GM12878 (cell line): Measurements from ENCODE around the gene CFAP70. TPM values are rescaled to one million over a fixed set of nuclear protein-coding genes. Genes with fewer than 3 reads are reported as not detected.

Experiments
- ATAC-seq: fragments of 200-7000 bp; cut with Tn5 transposase; 3 replicates; pipeline ENCODE4 v1.9.1; 2020; ENCODE audit warnings: mild to moderate bottlenecking, moderate library complexity
- BruUV-seq: library from RNA; stranded (reverse); fragments of 400-500 nt; replicated peaks from 2 replicates; lab custom pipeline; 2021; lab: Mats Ljungman, UMichigan
- CTCF ChIA-PET: fragments of 300-600 bp; sonication (Branson Sonifier 250); formaldehyde crosslinking; extraction: SDS; loops from one replicate; lab custom pipeline; 2021; ENCODE audit warnings: inconsistent platforms; lab: Yijun Ruan, JAX
- POLR2A ChIA-PET: fragments of 350-600 bp; formaldehyde crosslinking; extraction: SDS; loops from one replicate; lab custom pipeline; 2021; ENCODE audit warnings: inconsistent platforms; lab: Charles Lee
- RAD21 ChIA-PET: fragments of 300-600 bp; sonication (Branson Sonifier 250); formaldehyde crosslinking; loops from one replicate; lab custom pipeline; 2023; ENCODE audit warnings: antibody characterized with exemption; ENCODE audit not compliant: unreplicated experiment; lab: Charles Lee
- SMC1A ChIA-PET: fragments of 300-600 bp; sonication (Branson Sonifier 250); formaldehyde crosslinking; loops from one replicate; lab custom pipeline; 2023; ENCODE audit not compliant: unreplicated experiment, uncharacterized antibody; lab: Charles Lee
- DNase-seq: peaks from one replicate; pipeline ENCODE4 v3.0.0-alpha.2; 2011; ENCODE audit warnings: low read depth, low spot score
- FAIRE-seq: peaks from 3 replicates; lab custom pipeline; 2011; peaks lifted over from hg19 to GRCh38; lab: Jason Lieb, UNC
- H2AFZ ChIP-seq: 2 replicates; pipeline ENCODE4 v1.6.0; 2011; ENCODE audit warnings: low read depth, low read length, control low read depth; ENCODE audit not compliant: control insufficient read depth
- H3K27ac ChIP-seq: 2 replicates; pipeline ENCODE4 v1.5.1; 2011; ENCODE audit warnings: control low read depth; ENCODE audit not compliant: control insufficient read depth, insufficient read depth
- H3K27me3 ChIP-seq, 2 experiments: replicated peaks in 1 of 2; 2 replicates each; pipeline versions ENCODE4 v1.6.0 to v1.6.1; 2011; ENCODE audit warnings: low read length in 1 of 2; ENCODE audit not compliant: control insufficient read depth in 2 of 2, insufficient read depth in 2 of 2
- H3K36me3 ChIP-seq, 2 experiments: 2 replicates each; pipeline ENCODE4 v1.5.1; 2011; ENCODE audit warnings: low read length in 1 of 2; ENCODE audit not compliant: control insufficient read depth in 2 of 2, insufficient read depth in 2 of 2
- H3K4me1 ChIP-seq: 2 replicates; pipeline ENCODE4 v1.6.1; 2011; ENCODE audit warnings: mild to moderate bottlenecking, low read length, moderate library complexity, mixed read lengths; ENCODE audit not compliant: control insufficient read depth, insufficient read depth
- H3K4me2 ChIP-seq: 2 replicates; pipeline ENCODE4 v1.6.0; 2011; ENCODE audit warnings: control low read depth; ENCODE audit not compliant: control insufficient read depth, insufficient read depth
- H3K4me3 ChIP-seq: fragments of 200-600 bp; sonication (generic); 2 replicates; pipeline ENCODE4 v1.5.1; 2016
- H3K79me2 ChIP-seq: 2 replicates; pipeline ENCODE4 v1.6.0; 2011; ENCODE audit warnings: low read length; ENCODE audit not compliant: control insufficient read depth, insufficient read depth
- H3K9ac ChIP-seq: 2 replicates; pipeline ENCODE4 v1.8.0; 2011; ENCODE audit warnings: low read length, control low read depth, mixed read lengths; ENCODE audit not compliant: control insufficient read depth, insufficient read depth
- H3K9me3 ChIP-seq: replicated peaks from 3 replicates; pipeline ENCODE4 v1.5.1; 2011; ENCODE audit warnings: mild to moderate bottlenecking, low read length; ENCODE audit not compliant: control insufficient read depth, insufficient read depth
- H4K20me1 ChIP-seq: 2 replicates; pipeline ENCODE4 v1.6.0; 2011; ENCODE audit not compliant: control insufficient read depth, insufficient read depth
- HDAC2 ChIP-seq: fragments of 200-600 bp; sonication (generic); IDR thresholded peaks from 2 replicates; pipeline ENCODE4 v1.6.1; 2017
- KAT2A ChIP-seq: conservative IDR thresholded peaks from 2 replicates; pipeline ENCODE4 v1.6.1; 2011; ENCODE audit warnings: low read depth, low read length; ENCODE audit not compliant: control insufficient read depth
- NFYB ChIP-seq: IDR thresholded peaks from 2 replicates; pipeline ENCODE4 v1.6.1; 2011; ENCODE audit warnings: low read depth, mild to moderate bottlenecking, low read length, improper control_type of control experiment, moderate library complexity; ENCODE audit not compliant: insufficient read depth
- NR2F1 ChIP-seq: fragments of 450-650 bp; conservative IDR thresholded peaks from 2 replicates; pipeline ENCODE4 v1.6.1; 2017; ENCODE audit warnings: mild to moderate bottlenecking
- SMAD5 ChIP-seq: IDR thresholded peaks from 2 replicates; pipeline ENCODE4 v1.6.1; 2016; ENCODE audit warnings: antibody characterized with exemption, low read depth
- SMARCA5 ChIP-seq: fragments of 450-650 bp; IDR thresholded peaks from 2 replicates; pipeline ENCODE4 v1.6.1; 2017; ENCODE audit warnings: mild to moderate bottlenecking
- TBL1XR1 ChIP-seq: IDR thresholded peaks from 2 replicates; pipeline ENCODE4 v1.6.1; 2012; ENCODE audit warnings: low read depth, low read length, improper control_type of control experiment
- in situ Hi-C: fragments of 300-500 bp; cut with MboI; formaldehyde crosslinking; loops from 9 replicates; pipeline ENCODE4 v1.14.3; 2018; ENCODE audit warnings: mixed read lengths
- intact Hi-C: fragments of 100-400 bp; cut with micrococcal nuclease; formaldehyde crosslinking; loops from one replicate; pipeline ENCODE4 v1.14.2; 2022; ENCODE audit not compliant: unreplicated experiment
- polyA plus RNA-seq, 11 experiments: library from polyadenylated mRNA; depleted of rRNA in 4 of 11; unstranded in 6 of 11; stranded (reverse) in 5 of 11; fragments of >200 nt; fragmentation: Nextera tagmentation in 4 of 11; fragmentation: Illumina TruSeq in 1 of 11; extraction: Ambion mirVana in 4 of 11; extraction: Trizol in 1 of 11; gene quantifications; 1 replicate in 1 of 11; 2 replicates in 10 of 11; pipeline versions ENCODE4 v1.2.1 to v1.2.3, GENCODE V29; 2011 to 2016; ENCODE audit warnings: inconsistent platforms in 2 of 11, missing spikeins in 2 of 11, low read depth in 1 of 11
- total RNA-seq, 4 experiments: library from RNA; depleted of rRNA in 3 of 4; stranded (reverse); fragments of >200 nt in 3 of 4; fragmentation: Illumina TruSeq in 1 of 4; extraction: Trizol in 1 of 4; gene quantifications; 2 replicates each; pipeline versions ENCODE4 v1.2.1 to v1.2.3, GENCODE V29; 2013 to 2021
- TF ChIP-seq, protein P1 (sequence below): IDR thresholded peaks from 2 replicates; pipeline ENCODE4 v1.6.1; 2012; ENCODE audit warnings: low read depth, low read length, improper control_type of control experiment

The CFAP70 gene
- total and polyA plus RNA-seq, 10 of the 15 experiments (the other 5 are each of a cell fraction or from before 2014, with no cell fraction given) = 0.21 to 1.1 (median 0.42) TPM

- H2AFZ ChIP-seq = no peak overlapping the region
- no peak overlapping the region for H3K4me2 ChIP-seq
- ChIA-PET RAD21 (no interaction called here), POLR2A (interaction anchor here (0.6 kb wide), 1 partner anchor 311 kb away, joined by 3 read pairs; no protein-coding TSS in a partner anchor), CTCF (no interaction called here), SMC1A (no interaction called here)
- DNase-seq (no peak), FAIRE-seq (no peak), ATAC-seq (no peak)
- H3K27ac ChIP-seq = no peak overlapping the region
- intact Hi-C loops (no loop called here), in situ Hi-C loops (no loop called here)
- H3K9ac ChIP-seq = no peak overlapping the region
- H3K79me2 ChIP-seq = no peaks in the 10 kb centered on the region
- H3K27me3 ChIP-seq = no peaks in the 10 kb centered on the region
- H3K4me1 ChIP-seq = no peaks in the 10 kb centered on the region
- H3K9me3 ChIP-seq = no peaks in the 10 kb centered on the region
- H3K36me3 ChIP-seq = no peaks in the 10 kb centered on the region
- no peak for TF ChIP-seq KAT2A
- TF ChIP-seq NFYB = no peak
- TF ChIP-seq SMAD5 = no peak
- TF ChIP-seq TBL1XR1 = no peak
- TF ChIP-seq, protein P1, sequence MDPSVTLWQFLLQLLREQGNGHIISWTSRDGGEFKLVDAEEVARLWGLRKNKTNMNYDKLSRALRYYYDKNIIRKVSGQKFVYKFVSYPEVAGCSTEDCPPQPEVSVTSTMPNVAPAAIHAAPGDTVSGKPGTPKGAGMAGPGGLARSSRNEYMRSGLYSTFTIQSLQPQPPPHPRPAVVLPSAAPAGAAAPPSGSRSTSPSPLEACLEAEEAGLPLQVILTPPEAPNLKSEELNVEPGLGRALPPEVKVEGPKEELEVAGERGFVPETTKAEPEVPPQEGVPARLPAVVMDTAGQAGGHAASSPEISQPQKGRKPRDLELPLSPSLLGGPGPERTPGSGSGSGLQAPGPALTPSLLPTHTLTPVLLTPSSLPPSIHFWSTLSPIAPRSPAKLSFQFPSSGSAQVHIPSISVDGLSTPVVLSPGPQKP = no peak
- TF ChIP-seq SMARCA5 = no peak
- TF ChIP-seq NR2F1 = no peak
- no peak for TF ChIP-seq HDAC2
- no peaks in the 10 kb centered on the region for H4K20me1 ChIP-seq
- no TSS peak for BruUV-seq
- no peak overlapping the region for H3K4me3 ChIP-seq
Observed at GRCh38 chr10:73307203-73307800, 51.4 kb downstream of the CFAP70 start.
